LNCaP clone FGC (cell line): Measurements from ENCODE around the gene PEX14.

Source experiments
- DNase-seq: peaks from one replicate; pipeline ENCODE4 v3.0.0-alpha.2; 2011; ENCODE audit warnings: low read depth
- H3K4me3 ChIP-seq: 2 replicates; pipeline ENCODE4 v1.5.1; 2011; ENCODE audit warnings: mild to moderate bottlenecking, low read depth, low read length, control low read depth
- TF ChIP-seq, protein P1 (sequence below): IDR thresholded peaks from 2 replicates; pipeline ENCODE4 v1.5.1; 2012; ENCODE audit warnings: mild to moderate bottlenecking; ENCODE audit not compliant: control insufficient read depth, insufficient read depth; ENCODE audit errors: extremely low read depth

PEX14 gene

GRCh38 chr1:10637834-10638558 lies 163.2 kb downstream of the PEX14 start:
- H3K4me3 ChIP-seq: no peak overlapping the region
- no peak for DNase-seq
- TF ChIP-seq, protein P1, sequence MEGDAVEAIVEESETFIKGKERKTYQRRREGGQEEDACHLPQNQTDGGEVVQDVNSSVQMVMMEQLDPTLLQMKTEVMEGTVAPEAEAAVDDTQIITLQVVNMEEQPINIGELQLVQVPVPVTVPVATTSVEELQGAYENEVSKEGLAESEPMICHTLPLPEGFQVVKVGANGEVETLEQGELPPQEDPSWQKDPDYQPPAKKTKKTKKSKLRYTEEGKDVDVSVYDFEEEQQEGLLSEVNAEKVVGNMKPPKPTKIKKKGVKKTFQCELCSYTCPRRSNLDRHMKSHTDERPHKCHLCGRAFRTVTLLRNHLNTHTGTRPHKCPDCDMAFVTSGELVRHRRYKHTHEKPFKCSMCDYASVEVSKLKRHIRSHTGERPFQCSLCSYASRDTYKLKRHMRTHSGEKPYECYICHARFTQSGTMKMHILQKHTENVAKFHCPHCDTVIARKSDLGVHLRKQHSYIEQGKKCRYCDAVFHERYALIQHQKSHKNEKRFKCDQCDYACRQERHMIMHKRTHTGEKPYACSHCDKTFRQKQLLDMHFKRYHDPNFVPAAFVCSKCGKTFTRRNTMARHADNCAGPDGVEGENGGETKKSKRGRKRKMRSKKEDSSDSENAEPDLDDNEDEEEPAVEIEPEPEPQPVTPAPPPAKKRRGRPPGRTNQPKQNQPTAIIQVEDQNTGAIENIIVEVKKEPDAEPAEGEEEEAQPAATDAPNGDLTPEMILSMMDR: no peak

DNA sequence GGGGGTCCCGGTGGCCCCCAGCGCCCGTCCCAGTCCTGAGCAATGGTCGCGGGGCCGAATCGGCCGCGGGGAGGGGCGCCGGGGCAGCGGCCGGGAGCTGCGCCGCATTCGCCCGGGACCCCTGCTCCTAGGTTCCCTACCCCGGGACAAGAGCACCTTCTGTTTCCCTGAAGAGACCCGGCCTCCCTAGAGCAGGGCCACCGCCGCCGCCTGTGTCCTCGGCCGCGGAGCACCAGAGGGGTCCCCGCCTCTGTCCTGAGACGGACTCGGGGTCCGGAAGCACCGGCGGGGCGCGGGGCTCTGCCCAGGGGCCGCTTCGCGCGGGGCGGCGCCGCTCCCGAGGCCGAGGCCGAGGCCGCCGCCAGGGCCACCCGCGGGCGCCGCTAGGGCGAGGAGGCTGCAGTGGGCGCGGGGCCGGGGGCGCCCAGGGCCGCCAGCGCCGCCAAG lies 163.8 kb downstream of the PEX14 start:
- H3K4me3 ChIP-seq: no peak overlapping the region
- DNase-seq: no peak

DNA sequence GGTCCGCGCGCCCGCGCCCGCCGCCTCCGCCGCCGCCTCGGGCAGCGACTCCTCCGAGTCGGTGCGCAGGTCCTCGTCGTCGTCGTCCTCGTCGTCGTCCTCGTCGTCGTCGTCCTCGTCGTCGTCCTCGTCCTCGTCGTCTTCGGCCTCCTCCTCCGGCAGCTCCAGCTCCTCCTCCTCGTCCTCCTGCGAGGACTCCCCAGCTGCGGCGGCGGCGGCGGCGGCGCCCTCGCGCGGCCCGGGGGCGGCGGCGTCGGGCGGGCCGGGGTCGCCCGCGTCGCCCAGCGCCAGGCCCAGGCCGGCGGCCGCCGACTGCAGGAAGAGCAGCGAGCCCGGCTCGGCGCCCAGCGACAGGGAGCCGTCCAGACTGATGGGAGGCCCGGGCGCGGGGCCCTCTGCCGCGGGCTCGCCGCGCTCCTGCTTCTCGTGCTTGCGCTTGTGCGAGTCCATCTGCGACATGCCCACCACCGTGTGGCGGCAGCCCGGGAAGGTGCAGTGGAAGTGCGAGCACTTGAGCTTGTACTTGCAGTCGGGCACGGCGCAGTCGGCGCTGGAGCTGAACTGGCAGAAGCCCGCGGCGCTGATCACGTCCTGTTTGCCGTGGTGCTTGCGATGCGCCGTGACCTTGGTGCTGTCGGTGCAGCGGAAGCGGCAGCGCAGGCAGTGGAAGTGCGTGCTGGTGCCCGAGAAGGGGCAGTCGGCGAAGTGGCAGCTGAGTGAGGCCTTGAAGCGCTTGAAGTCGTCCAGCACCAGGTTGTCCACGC lies 164.4 kb downstream of the PEX14 start:
- no peak for DNase-seq
- TF ChIP-seq, protein P1: no peak
- H3K4me3 ChIP-seq: no peak overlapping the region

More for the DNA sequence above, 163.8 kb downstream of the PEX14 start:
- TF ChIP-seq, protein P1: no peak

DNA sequence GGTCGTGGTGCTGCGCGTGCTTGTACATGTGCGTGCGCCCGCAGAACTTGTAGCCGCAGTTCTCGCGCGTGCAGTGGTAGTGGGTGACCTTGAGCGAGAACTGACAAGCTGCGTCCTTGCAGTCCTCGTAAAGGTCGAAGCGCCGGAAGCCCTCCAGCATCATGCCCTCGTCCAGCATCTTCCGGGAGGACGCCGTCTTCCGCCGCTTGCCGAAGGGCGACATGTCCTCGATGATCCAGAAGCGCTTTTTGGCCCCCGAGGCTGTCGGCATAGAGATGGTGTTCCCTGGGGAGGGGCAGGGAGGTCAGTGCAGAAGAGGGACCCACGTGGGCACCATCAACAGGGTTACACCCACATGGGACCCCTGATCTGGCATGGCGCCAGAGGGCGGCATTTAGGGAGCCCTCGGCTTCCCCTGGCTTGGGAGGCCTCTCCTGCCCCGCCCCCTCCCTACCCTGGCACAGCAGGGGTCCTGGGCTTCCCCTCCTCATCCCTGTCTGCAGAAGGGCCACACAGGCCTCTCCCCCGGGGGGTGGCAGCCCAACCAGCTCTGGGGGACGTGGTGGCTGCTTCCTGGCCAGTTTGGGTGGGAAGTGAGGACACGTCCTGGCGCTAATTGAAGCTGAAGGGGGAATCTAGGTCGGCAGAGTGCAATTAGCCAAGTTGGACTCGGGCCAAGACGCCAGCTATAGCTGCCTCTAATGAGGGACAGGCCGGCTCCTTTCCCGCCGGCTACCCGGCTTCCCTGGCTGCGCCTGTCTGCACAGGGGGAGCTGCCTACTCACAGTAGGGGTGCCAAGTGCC lies 165.2 kb downstream of the PEX14 start:
- no peak overlapping the region for H3K4me3 ChIP-seq
- TF ChIP-seq, protein P1: no peak
- no peak for DNase-seq

GRCh38 chr1:10640843-10641553 lies 166.2 kb downstream of the PEX14 start:
- DNase-seq: no peak
- peak overlapping the region; percentile 44 for H3K4me3 ChIP-seq
- TF ChIP-seq, protein P1: no peak

DNA sequence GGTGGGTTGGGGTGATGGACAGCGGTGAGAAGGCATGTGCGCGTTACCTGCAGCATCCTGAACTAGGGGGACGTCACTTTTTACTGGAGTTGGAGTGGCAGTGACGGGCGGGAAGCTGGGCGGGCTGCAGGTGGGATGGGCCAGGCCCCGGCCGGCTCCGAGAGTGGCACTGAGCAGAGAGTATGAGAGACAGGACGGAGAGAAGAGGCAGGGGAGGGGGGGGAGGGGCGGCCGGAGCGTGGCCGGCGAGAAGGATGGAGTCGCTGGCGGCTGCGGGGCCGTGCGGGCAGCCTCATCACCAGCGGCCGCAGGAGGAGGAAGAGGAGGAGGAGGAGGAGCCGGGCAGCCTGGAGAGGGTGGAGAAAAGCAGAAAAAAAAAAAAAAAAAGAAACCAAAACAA lies 167.2 kb downstream of the PEX14 start:
- TF ChIP-seq, protein P1: no peak
- peak overlapping the region; percentile 44 for H3K4me3 ChIP-seq
- DNase-seq: no peak
